Neutrophil (primary cell): ENCODE results near the gene STX8.
"Not testable (repeated sequence)": the region's sequence is repeated elsewhere in the genome, so short reads cannot be mapped to it uniquely, and the experiment has no call there.

Experiments
- H3K27ac ChIP-seq: fragments of 200-600 bp; sonication (generic); 2 replicates; pipeline ENCODE4 v1.5.1; 2016; ENCODE audit warnings: mild to moderate bottlenecking, moderate library complexity
- H3K27me3 ChIP-seq: fragments of 200-600 bp; sonication (generic); 2 replicates; pipeline ENCODE4 v1.6.0; 2016; ENCODE audit warnings: mild to moderate bottlenecking
- H3K36me3 ChIP-seq: fragments of 200-600 bp; sonication (generic); 2 replicates; pipeline ENCODE4 v1.5.1; 2017
- H3K4me1 ChIP-seq, 2 experiments: fragments of 200-600 bp in 1 of 2; sonication (generic) in 1 of 2; 1 replicate in 1 of 2; 2 replicates in 1 of 2; pipeline versions ENCODE4 v1.5.1 to v1.6.1; 2013 to 2016; ENCODE audit warnings: low read depth in 1 of 2, low read length in 1 of 2, mild to moderate bottlenecking in 1 of 2, moderate library complexity in 1 of 2; ENCODE audit not compliant: control insufficient read depth in 1 of 2, insufficient read depth in 1 of 2
- H3K4me3 ChIP-seq, 2 experiments: fragments of 200-600 bp in 1 of 2; sonication (generic) in 1 of 2; 1 replicate in 1 of 2; 2 replicates in 1 of 2; pipeline ENCODE4 v1.5.1; 2013 to 2016; ENCODE audit warnings: low read depth in 1 of 2, low read length in 1 of 2, mild to moderate bottlenecking in 1 of 2, moderate library complexity in 1 of 2
- H3K9me3 ChIP-seq: fragments of 200-600 bp; sonication (generic); 2 replicates; pipeline ENCODE4 v1.5.1; 2016
- CTCF ChIP-seq: fragments of 200-600 bp; sonication (generic); IDR thresholded peaks from 2 replicates; pipeline ENCODE4 v1.5.1; 2016; ENCODE audit warnings: antibody characterized with exemption

Gene STX8

DNA sequence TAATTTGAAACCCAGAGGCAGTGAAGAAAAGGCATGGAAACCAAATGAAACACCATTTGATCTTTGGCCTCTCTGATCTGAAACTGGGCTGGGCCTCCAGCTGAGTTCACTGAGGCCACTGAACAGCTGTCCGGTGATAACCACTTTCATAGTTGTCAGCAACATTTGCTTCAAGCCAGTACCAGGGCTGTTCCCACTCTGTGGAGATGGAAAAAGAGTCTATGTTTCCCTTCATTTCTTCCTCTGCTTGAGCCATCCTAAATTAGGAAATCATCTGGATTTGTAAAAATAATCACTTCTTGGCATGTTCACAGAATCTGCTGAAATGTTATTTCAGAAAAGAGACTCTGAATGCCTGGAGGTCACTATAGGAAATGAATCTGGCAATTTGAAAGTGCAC is 119.3 kb downstream of the STX8 start:
- H3K4me3 ChIP-seq: no peak overlapping the region
- no peaks in the 10 kb centered on the region for H3K27me3 ChIP-seq
- H3K9me3 ChIP-seq: no peaks in the 10 kb centered on the region
- no peaks in the 10 kb centered on the region for H3K4me1 ChIP-seq
- no peak overlapping the region for H3K27ac ChIP-seq
- TF ChIP-seq CTCF: no peak
- no peaks in the 10 kb centered on the region for H3K36me3 ChIP-seq

DNA sequence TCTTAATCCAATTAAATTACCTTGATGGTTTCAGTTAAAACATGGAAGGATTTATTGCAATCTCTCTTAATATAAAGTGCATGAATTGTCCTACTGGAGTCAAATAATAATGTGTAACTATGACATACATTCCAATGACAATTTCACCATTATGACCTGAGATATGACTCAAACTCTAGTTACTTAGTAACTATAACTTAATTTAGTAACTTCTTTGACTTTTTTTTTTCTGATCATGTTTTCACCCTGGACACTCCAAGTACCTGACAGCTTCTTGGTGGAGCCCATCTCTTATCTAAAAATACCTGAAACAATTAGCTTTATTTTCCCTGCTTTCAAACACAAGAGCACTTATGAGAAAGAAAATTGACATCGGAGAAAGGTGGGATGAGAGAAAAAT is 123.7 kb downstream of the STX8 start:
- no peak overlapping the region for H3K4me3 ChIP-seq
- no peaks in the 10 kb centered on the region for H3K27me3 ChIP-seq
- H3K4me1 ChIP-seq: no peaks in the 10 kb centered on the region
- no peaks in the 10 kb centered on the region for H3K9me3 ChIP-seq
- no peak overlapping the region for H3K27ac ChIP-seq
- TF ChIP-seq CTCF: no peak
- H3K36me3 ChIP-seq: no peaks in the 10 kb centered on the region

DNA sequence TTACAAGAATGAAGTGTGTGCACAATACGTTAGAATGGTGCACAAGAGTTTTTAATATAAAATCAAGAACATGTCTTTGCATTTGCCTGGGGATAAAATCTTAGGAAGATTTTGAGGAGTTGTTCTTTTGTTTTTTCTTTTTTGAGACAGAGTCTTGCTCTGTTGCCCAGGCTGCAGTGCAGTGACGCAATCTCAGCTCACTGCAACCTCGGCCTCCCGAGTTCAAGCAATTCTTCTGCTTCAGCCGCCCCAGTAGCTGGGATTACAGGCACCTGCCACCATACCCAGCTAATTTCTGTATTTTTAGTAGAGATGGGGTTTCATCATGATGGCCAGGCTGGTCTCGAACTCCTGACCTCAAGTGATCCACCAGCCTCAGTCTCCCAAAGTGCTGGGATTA is 128.3 kb downstream of the STX8 start:
- not testable (repeated sequence) for H3K36me3 ChIP-seq, H3K9me3 ChIP-seq, H3K27ac ChIP-seq, H3K27me3 ChIP-seq, H3K4me3 ChIP-seq, H3K4me1 ChIP-seq

GRCh38 chr17:9446528-9446927 is 129.1 kb downstream of the STX8 start:
- H3K9me3 ChIP-seq: no peaks in the 10 kb centered on the region

GRCh38 chr17:9445424-9445823 is 130.2 kb downstream of the STX8 start:
- Histone ChIP-seq H3K27ac (no peak overlapping the region), H3K36me3 (no peaks in the 10 kb centered on the region), H3K27me3 (no peaks in the 10 kb centered on the region), H3K9me3 (no peaks in the 10 kb centered on the region), H3K4me1 (no peaks in the 10 kb centered on the region), H3K4me3 (no peak overlapping the region)
- TF ChIP-seq CTCF: no peak

More at GRCh38 chr17:9446528-9446927, 129.1 kb downstream of the STX8 start:
- TF ChIP-seq CTCF: no peak
- no peaks in the 10 kb centered on the region for H3K4me1 ChIP-seq
- no peak overlapping the region for H3K27ac ChIP-seq
- no peaks in the 10 kb centered on the region for H3K27me3 ChIP-seq
- H3K36me3 ChIP-seq: no peaks in the 10 kb centered on the region
- H3K4me3 ChIP-seq: no peak overlapping the region

DNA sequence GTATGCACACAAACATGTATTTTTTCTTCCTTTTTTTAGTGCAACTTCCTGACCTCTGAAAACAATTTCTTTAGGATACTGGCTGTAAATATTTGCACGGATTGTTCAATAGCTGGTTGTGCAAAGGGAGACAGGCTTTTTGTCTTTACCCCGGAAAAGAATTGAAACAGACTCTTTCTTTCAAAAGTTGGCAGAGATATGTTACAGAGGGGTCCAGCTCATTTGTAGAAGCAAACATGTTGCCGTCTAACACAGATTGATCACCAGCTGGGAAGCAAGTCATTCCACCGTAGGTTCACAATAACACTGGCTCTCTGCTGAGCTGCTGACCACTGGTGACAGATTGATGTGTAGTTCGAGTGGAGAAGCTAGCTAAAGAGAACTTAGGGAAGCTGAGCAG is 130.9 kb downstream of the STX8 start:
- no peak for TF ChIP-seq CTCF
- Histone ChIP-seq H3K27ac (no peak overlapping the region), H3K9me3 (no peaks in the 10 kb centered on the region), H3K36me3 (no peaks in the 10 kb centered on the region), H3K4me1 (no peaks in the 10 kb centered on the region), H3K27me3 (no peaks in the 10 kb centered on the region), H3K4me3 (no peak overlapping the region)
